ENCODE results near the gene ASCC3.

The ASCC3 gene

DNA sequence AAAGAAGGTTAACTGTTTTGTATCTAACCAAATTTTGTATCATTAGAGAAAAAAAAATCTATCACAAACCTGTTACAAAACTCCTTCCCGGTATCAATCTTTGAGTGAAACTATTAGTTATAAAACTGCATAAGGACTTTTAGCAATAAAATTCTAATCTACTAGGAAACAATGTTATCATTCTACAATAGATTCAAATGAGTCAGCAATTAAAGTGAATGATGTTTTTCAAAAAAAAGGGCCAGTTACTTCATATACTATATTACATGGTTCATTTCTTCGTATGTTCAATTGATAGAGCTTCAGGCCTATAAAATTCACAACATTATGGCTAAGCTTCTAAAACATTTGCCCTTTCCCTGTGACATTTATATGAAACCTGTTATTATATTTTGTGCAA lies 15.6 kb downstream of the ASCC3 start:
- no peak overlapping the region for H3K4me3 ChIP-seq (ENCODE audit: insufficient read depth in 1 of 2, low read depth in 1 of 2, low read length in 2 of 2)
- H3K14ac ChIP-seq (ENCODE audit: low read length in 2 of 2), result no peak overlapping the region
- peaks cover 10% of the 10 kb centered on the region for H3K79me1 ChIP-seq (replicated peaks; ENCODE audit: low read length, poor library complexity, severe bottlenecking)

DNA sequence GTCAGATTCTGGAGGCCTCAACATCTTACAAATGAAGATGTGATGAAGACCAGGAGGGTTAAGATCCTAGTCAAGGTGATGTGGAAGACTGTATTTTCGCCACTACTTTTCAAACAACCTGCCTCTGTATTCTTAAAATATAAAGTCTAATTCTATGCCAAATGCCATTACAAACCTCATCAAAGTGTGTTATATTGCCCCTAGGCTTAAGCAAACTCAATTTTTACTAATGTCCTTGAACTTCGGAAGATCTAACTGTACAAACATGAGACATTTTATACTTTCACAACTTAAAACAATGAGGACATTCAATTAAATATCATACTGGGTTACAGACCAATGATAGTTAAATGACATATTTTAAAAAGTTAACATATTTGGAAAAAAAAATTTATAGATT lies 19.1 kb downstream of the ASCC3 start:
- Histone ChIP-seq H2BK120ac (ENCODE audit: low read depth, low read length) (no peak overlapping the region), H3K27me3 (ENCODE audit: control insufficient read depth in 1 of 2, insufficient read depth in 1 of 2, low read length in 2 of 2) (no peaks in the 10 kb centered on the region), H3K79me1 (replicated peaks; ENCODE audit: low read length, poor library complexity, severe bottlenecking) (peaks cover 11% of the 10 kb centered on the region), H3K4me1 (ENCODE audit: control insufficient read depth, insufficient read depth, low read depth, low read length) (no peaks in the 10 kb centered on the region), H4K91ac (ENCODE audit: low read length) (no peak overlapping the region), H3K18ac (ENCODE audit: low read depth in 1 of 2, low read length in 2 of 2) (no peak overlapping the region), H3K4ac (ENCODE audit: low read depth in 1 of 2, low read length in 2 of 2) (no peak overlapping the region), H3K36me3 (ENCODE audit: control insufficient read depth in 1 of 2, insufficient read depth in 2 of 2, low read depth in 1 of 2, low read length in 2 of 2) (peaks cover 7 to 98% of the 10 kb centered on the region in 2 experiments), H3K9ac (ENCODE audit: low read length) (no peak overlapping the region), H3K23ac (ENCODE audit: low read length in 2 of 2) (no peak overlapping the region), H2BK15ac (ENCODE audit: low read depth, poor library complexity, severe bottlenecking) (no peak overlapping the region), H2BK5ac (ENCODE audit: low read depth, low read length, poor library complexity, severe bottlenecking) (no peak overlapping the region), H3K14ac (ENCODE audit: low read length in 2 of 2) (no peak overlapping the region), H2AK5ac (ENCODE audit: low read length, severe bottlenecking) (no peak overlapping the region), H3K27ac (ENCODE audit: low read length, poor library complexity, severe bottlenecking) (no peak overlapping the region), H3K9me3 (ENCODE audit: control insufficient read depth, low read length) (peaks cover 30% of the 10 kb centered on the region), H2AFZ (ENCODE audit: low read depth, low read length) (no peak overlapping the region), H4K8ac (ENCODE audit: low read length) (no peak overlapping the region), H2BK12ac (ENCODE audit: low read length in 2 of 2) (no peak overlapping the region), H3K4me3 (ENCODE audit: insufficient read depth in 1 of 2, low read depth in 1 of 2, low read length in 2 of 2) (no peak overlapping the region), H3K4me2 (ENCODE audit: low read length, poor library complexity, severe bottlenecking) (no peak overlapping the region)
- 100% methylated on average over 2 of the region's 2 CpGs for WGBS
- no peak for DNase-seq

More for the DNA sequence above, 15.6 kb downstream of the ASCC3 start:
- no peak overlapping the region for H2BK15ac ChIP-seq (ENCODE audit: low read depth, poor library complexity, severe bottlenecking)
- peaks cover 7 to 77% of the 10 kb centered on the region in 2 experiments for H3K36me3 ChIP-seq (ENCODE audit: control insufficient read depth in 1 of 2, insufficient read depth in 2 of 2, low read depth in 1 of 2, low read length in 2 of 2)
- no peak for DNase-seq
- no peaks in the 10 kb centered on the region for H3K4me1 ChIP-seq (ENCODE audit: control insufficient read depth, insufficient read depth, low read depth, low read length)
- H3K4me2 ChIP-seq (ENCODE audit: low read length, poor library complexity, severe bottlenecking), result no peak overlapping the region
- H4K8ac ChIP-seq (ENCODE audit: low read length), result no peak overlapping the region
- peaks cover 5% of the 10 kb centered on the region for H3K9me3 ChIP-seq (ENCODE audit: control insufficient read depth, low read length)
- H2AK5ac ChIP-seq (ENCODE audit: low read length, severe bottlenecking), result no peak overlapping the region
- H3K27me3 ChIP-seq (ENCODE audit: control insufficient read depth in 1 of 2, insufficient read depth in 1 of 2, low read length in 2 of 2), result no peaks in the 10 kb centered on the region
- no peak overlapping the region for H3K4ac ChIP-seq (ENCODE audit: low read depth in 1 of 2, low read length in 2 of 2)
- no peak overlapping the region for H2BK120ac ChIP-seq (ENCODE audit: low read depth, low read length)
- H2BK5ac ChIP-seq (ENCODE audit: low read depth, low read length, poor library complexity, severe bottlenecking), result no peak overlapping the region
- H3K9ac ChIP-seq (ENCODE audit: low read length), result no peak overlapping the region
- H3K27ac ChIP-seq (ENCODE audit: low read length, poor library complexity, severe bottlenecking), result no peak overlapping the region
- no peak overlapping the region for H2BK12ac ChIP-seq (ENCODE audit: low read length in 2 of 2)
- H3K18ac ChIP-seq (ENCODE audit: low read depth in 1 of 2, low read length in 2 of 2), result no peak overlapping the region
- H2AFZ ChIP-seq (ENCODE audit: low read depth, low read length), result no peak overlapping the region
- no peak overlapping the region for H4K91ac ChIP-seq (ENCODE audit: low read length)
- H3K23ac ChIP-seq (ENCODE audit: low read length in 2 of 2), result no peak overlapping the region
- WGBS, result 100% methylated on average over 1 of the region's 2 CpGs

- peaks cover 6 to 77% of the 10 kb centered on the region in 2 experiments for H3K36me3 ChIP-seq (ENCODE audit: control insufficient read depth in 1 of 2, insufficient read depth in 2 of 2, low read depth in 1 of 2, low read length in 2 of 2)
- peaks cover 11% of the 10 kb centered on the region for H3K79me1 ChIP-seq (replicated peaks; ENCODE audit: low read length, poor library complexity, severe bottlenecking)
- H4K91ac ChIP-seq (ENCODE audit: low read length), result no peak overlapping the region
- H2BK12ac ChIP-seq (ENCODE audit: low read length in 2 of 2), result no peak overlapping the region
- H3K14ac ChIP-seq (ENCODE audit: low read length in 2 of 2), result no peak overlapping the region
- peaks cover 2% of the 10 kb centered on the region for H3K4me1 ChIP-seq (ENCODE audit: control insufficient read depth, insufficient read depth, low read depth, low read length)
- H3K4ac ChIP-seq (ENCODE audit: low read depth in 1 of 2, low read length in 2 of 2), result no peak overlapping the region
- no peak overlapping the region for H3K9ac ChIP-seq (ENCODE audit: low read length)
- H3K4me3 ChIP-seq (ENCODE audit: insufficient read depth in 1 of 2, low read depth in 1 of 2, low read length in 2 of 2), result no peak overlapping the region
- DNase-seq, result no peak
- H2BK120ac ChIP-seq (ENCODE audit: low read depth, low read length), result no peak overlapping the region
- no peaks in the 10 kb centered on the region for H3K27me3 ChIP-seq (ENCODE audit: control insufficient read depth in 1 of 2, insufficient read depth in 1 of 2, low read length in 2 of 2)
- no peak overlapping the region for H4K8ac ChIP-seq (ENCODE audit: low read length)
- no peak overlapping the region for H2BK5ac ChIP-seq (ENCODE audit: low read depth, low read length, poor library complexity, severe bottlenecking)
- no peak overlapping the region for H3K27ac ChIP-seq (ENCODE audit: low read length, poor library complexity, severe bottlenecking)
- no peak overlapping the region for H2AFZ ChIP-seq (ENCODE audit: low read depth, low read length)
- no peak overlapping the region for H2BK15ac ChIP-seq (ENCODE audit: low read depth, poor library complexity, severe bottlenecking)
- no peak overlapping the region for H2AK5ac ChIP-seq (ENCODE audit: low read length, severe bottlenecking)
- peaks cover 43% of the 10 kb centered on the region for H3K9me3 ChIP-seq (ENCODE audit: control insufficient read depth, low read length)
- no peak overlapping the region for H3K18ac ChIP-seq (ENCODE audit: low read depth in 1 of 2, low read length in 2 of 2)
- H3K23ac ChIP-seq (ENCODE audit: low read length in 2 of 2), result no peak overlapping the region
- H3K4me2 ChIP-seq (ENCODE audit: low read length, poor library complexity, severe bottlenecking), result no peak overlapping the region
These were observed 25.0 kb downstream of the ASCC3 start for GRCh38 chr6:100856146-100856545.

DNA sequence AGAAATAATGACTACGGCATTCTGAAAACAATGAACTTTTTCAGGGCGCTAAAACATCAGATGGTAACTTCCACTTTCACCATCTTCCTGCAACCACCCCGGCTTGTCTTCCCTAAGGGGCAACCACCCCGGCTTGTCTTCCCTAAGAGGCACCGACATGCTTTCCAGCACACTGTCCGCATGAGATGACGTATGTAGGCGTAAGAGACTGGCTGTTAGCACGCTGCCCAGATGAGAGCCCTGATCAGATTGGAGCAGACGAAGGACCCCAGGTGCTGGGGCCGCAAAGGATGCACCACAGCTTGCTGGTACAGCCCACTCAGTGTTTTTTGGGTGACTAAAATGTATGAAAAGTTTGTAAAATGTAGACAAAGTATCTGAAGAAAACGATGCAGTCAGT lies 29.3 kb downstream of the ASCC3 start:
- Histone ChIP-seq H3K23ac (ENCODE audit: low read length in 2 of 2) (no peak overlapping the region), H2BK12ac (ENCODE audit: low read length in 2 of 2) (no peak overlapping the region), H2AFZ (ENCODE audit: low read depth, low read length) (no peak overlapping the region), H3K9ac (ENCODE audit: low read length) (no peak overlapping the region), H3K9me3 (ENCODE audit: control insufficient read depth, low read length) (peaks cover 15% of the 10 kb centered on the region), H4K8ac (ENCODE audit: low read length) (peak overlapping the region; percentile 4), H3K4me3 (ENCODE audit: insufficient read depth in 1 of 2, low read depth in 1 of 2, low read length in 2 of 2) (no peak overlapping the region), H2BK120ac (ENCODE audit: low read depth, low read length) (no peak overlapping the region), H3K4me1 (ENCODE audit: control insufficient read depth, insufficient read depth, low read depth, low read length) (peaks cover 2% of the 10 kb centered on the region), H2BK5ac (ENCODE audit: low read depth, low read length, poor library complexity, severe bottlenecking) (no peak overlapping the region), H3K27ac (ENCODE audit: low read length, poor library complexity, severe bottlenecking) (no peak overlapping the region), H2AK5ac (ENCODE audit: low read length, severe bottlenecking) (no peak overlapping the region), H3K4me2 (ENCODE audit: low read length, poor library complexity, severe bottlenecking) (no peak overlapping the region), H4K91ac (ENCODE audit: low read length) (no peak overlapping the region), H3K27me3 (ENCODE audit: control insufficient read depth in 1 of 2, insufficient read depth in 1 of 2, low read length in 2 of 2) (no peaks in the 10 kb centered on the region), H3K18ac (ENCODE audit: low read depth in 1 of 2, low read length in 2 of 2) (no peak overlapping the region), H3K4ac (ENCODE audit: low read depth in 1 of 2, low read length in 2 of 2) (no peak overlapping the region), H3K36me3 (ENCODE audit: control insufficient read depth in 1 of 2, insufficient read depth in 2 of 2, low read depth in 1 of 2, low read length in 2 of 2) (peaks cover 6 to 60% of the 10 kb centered on the region in 2 experiments), H3K79me1 (replicated peaks; ENCODE audit: low read length, poor library complexity, severe bottlenecking) (peaks cover 9% of the 10 kb centered on the region), H2BK15ac (ENCODE audit: low read depth, poor library complexity, severe bottlenecking) (no peak overlapping the region), H3K14ac (ENCODE audit: low read length in 2 of 2) (no peak overlapping the region)
- no peak for DNase-seq
- WGBS, result 99% methylated on average over 12 of the region's 12 CpGs

All from mesenchymal stem cell (in vitro differentiated cells and primary cell).